IMR-90 (cell line): ENCODE data around the gene CCNQ. TPM values are rescaled to one million over a fixed set of nuclear protein-coding genes. Genes with fewer than 3 reads are reported as not detected.

ENCODE experiments used
- ATAC-seq: fragments of 200-7000 bp; cut with Tn5 transposase; 2 replicates; pipeline ENCODE4 v1.9.1; 2020; ENCODE audit warnings: low read depth, mild to moderate bottlenecking, moderate library complexity
- BruUV-seq: library from RNA; stranded (reverse); fragments of 400-500 nt; replicated peaks from 2 replicates; lab custom pipeline; 2021; lab: Mats Ljungman, UMichigan
- CTCF ChIA-PET: fragments of 300-600 bp; formaldehyde crosslinking; extraction: SDS; loops from one replicate; lab custom pipeline; 2021; ENCODE audit warnings: antibody characterized with exemption; lab: Yijun Ruan, JAX
- POLR2A ChIA-PET: fragments of 300-600 bp; sonication (Branson Sonifier 250); formaldehyde crosslinking; loops from one replicate; lab custom pipeline; 2022; ENCODE audit warnings: antibody characterized with exemption; ENCODE audit not compliant: unreplicated experiment; lab: Charles Lee
- DNase-seq: peaks from one replicate; pipeline ENCODE4 v3.0.0; 2013
- H2AFZ ChIP-seq: replicated peaks from 2 replicates; pipeline ENCODE3; 2013; ENCODE audit warnings: low read length, mild to moderate bottlenecking; ENCODE audit not compliant: poor library complexity
- H2AK5ac ChIP-seq: 2 replicates; pipeline ENCODE4 v1.6.1; 2013; ENCODE audit warnings: low read depth, low read length, inconsistent platforms
- H2AK9ac ChIP-seq: replicated peaks from 2 replicates; pipeline ENCODE3; 2013; ENCODE audit warnings: mild to moderate bottlenecking, low read depth, low read length, moderate library complexity; ENCODE audit not compliant: poor library complexity
- H2BK120ac ChIP-seq: 2 replicates; pipeline ENCODE4 v1.6.1; 2013; ENCODE audit warnings: low read depth, low read length, inconsistent platforms
- H2BK15ac ChIP-seq: 3 replicates; pipeline ENCODE4 v1.6.1; 2013; ENCODE audit warnings: low read depth, low read length, inconsistent platforms
- H2BK20ac ChIP-seq: 2 replicates; pipeline ENCODE4 v1.6.1; 2013; ENCODE audit warnings: low read depth, mild to moderate bottlenecking, inconsistent platforms, low read length, moderate library complexity
- H2BK5ac ChIP-seq: 2 replicates; pipeline ENCODE4 v1.6.1; 2013; ENCODE audit warnings: mild to moderate bottlenecking, low read depth, low read length, inconsistent platforms; ENCODE audit not compliant: poor library complexity, severe bottlenecking
- H3K14ac ChIP-seq: replicated peaks from 2 replicates; pipeline ENCODE4 v1.6.1; 2013; ENCODE audit warnings: low read depth, low read length, inconsistent platforms
- H3K18ac ChIP-seq: 2 replicates; pipeline ENCODE4 v1.6.1; 2013; ENCODE audit warnings: low read depth, low read length, control low read depth
- H3K23ac ChIP-seq: 2 replicates; pipeline ENCODE4 v1.6.1; 2013; ENCODE audit warnings: low read depth, low read length, inconsistent platforms
- H3K27ac ChIP-seq: 2 replicates; pipeline ENCODE4 v1.5.1; 2013; ENCODE audit warnings: mild to moderate bottlenecking, control low read depth, low read length; ENCODE audit not compliant: insufficient read depth
- H3K27me3 ChIP-seq: 2 replicates; pipeline ENCODE4 v1.6.1; 2013; ENCODE audit warnings: low read length; ENCODE audit not compliant: control insufficient read depth, insufficient read depth
- H3K36me3 ChIP-seq: 2 replicates; pipeline ENCODE4 v1.6.1; 2013; ENCODE audit warnings: low read length, mixed read lengths; ENCODE audit not compliant: control insufficient read depth, insufficient read depth
- H3K4ac ChIP-seq: 2 replicates; pipeline ENCODE4 v1.6.1; 2013; ENCODE audit warnings: low read depth, low read length, inconsistent platforms
- H3K4me1 ChIP-seq: 2 replicates; pipeline ENCODE4 v1.6.1; 2013; ENCODE audit warnings: low read length, mixed read lengths; ENCODE audit not compliant: control insufficient read depth, insufficient read depth
- H3K4me2 ChIP-seq: 2 replicates; pipeline ENCODE4 v1.6.1; 2013; ENCODE audit warnings: low read depth, mild to moderate bottlenecking, control low read depth, low read length, moderate library complexity
- H3K4me3 ChIP-seq: 2 replicates; pipeline ENCODE4 v1.5.1; 2013; ENCODE audit warnings: low read depth, mild to moderate bottlenecking, control low read depth, low read length, moderate library complexity; ENCODE audit not compliant: insufficient read depth
- H3K56ac ChIP-seq: 2 replicates; pipeline ENCODE4 v1.6.1; 2013; ENCODE audit warnings: low read length, inconsistent platforms; ENCODE audit not compliant: insufficient read depth; ENCODE audit errors: extremely low read depth
- H3K79me1 ChIP-seq, 2 experiments: 2 replicates each; pipeline ENCODE4 v1.6.1; 2013; ENCODE audit warnings: low read length in 2 of 2, inconsistent platforms in 1 of 2, low read depth in 1 of 2
- H3K9ac ChIP-seq: 2 replicates; pipeline ENCODE4 v1.6.1; 2013; ENCODE audit warnings: low read depth, low read length, control low read depth
- H3K9me1 ChIP-seq: 2 replicates; pipeline ENCODE4 v1.6.1; 2013; ENCODE audit warnings: low read length, inconsistent platforms; ENCODE audit not compliant: insufficient read depth
- H3K9me3 ChIP-seq: 2 replicates; pipeline ENCODE4 v1.6.1; 2013; ENCODE audit warnings: low read length; ENCODE audit not compliant: control insufficient read depth, insufficient read depth
- H4K20me1 ChIP-seq: 2 replicates; pipeline ENCODE4 v1.6.1; 2013; ENCODE audit warnings: low read length, inconsistent platforms; ENCODE audit not compliant: insufficient read depth
- H4K5ac ChIP-seq: 2 replicates; pipeline ENCODE4 v1.6.1; 2013; ENCODE audit warnings: mild to moderate bottlenecking, low read depth, low read length, control low read depth
- H4K8ac ChIP-seq, 2 experiments: 2 replicates each; pipeline ENCODE4 v1.6.1; 2013; ENCODE audit warnings: low read depth in 2 of 2, low read length in 2 of 2, control low read depth in 1 of 2, inconsistent platforms in 1 of 2
- H4K91ac ChIP-seq: 2 replicates; pipeline ENCODE4 v1.6.1; 2013; ENCODE audit warnings: low read depth, low read length, inconsistent platforms; ENCODE audit not compliant: insufficient read depth
- BHLHE40 ChIP-seq: fragments of 150-350 bp; IDR thresholded peaks from 2 replicates; pipeline ENCODE4 v1.6.1; 2016; ENCODE audit warnings: mild to moderate bottlenecking, low read depth, low read length
- CEBPB ChIP-seq: IDR thresholded peaks from 2 replicates; pipeline ENCODE4 v1.6.1; 2012; ENCODE audit warnings: low read depth, low read length, improper control_type of control experiment
- CHD1 ChIP-seq: IDR thresholded peaks from 2 replicates; pipeline ENCODE4 v1.6.1; 2012; ENCODE audit warnings: low read depth, low read length, improper control_type of control experiment
- CTCF ChIP-seq: conservative IDR thresholded peaks from 2 replicates; pipeline ENCODE4 v1.5.1; 2012; ENCODE audit warnings: mild to moderate bottlenecking, low read depth, low read length, improper control_type of control experiment
- ELK1 ChIP-seq: fragments of 150-350 bp; IDR thresholded peaks from 2 replicates; pipeline ENCODE4 v1.6.1; 2016; ENCODE audit warnings: low read depth, mild to moderate bottlenecking, low read length, moderate library complexity, borderline replicate concordance
- FOS ChIP-seq: fragments of 150-350 bp; IDR thresholded peaks from 2 replicates; pipeline ENCODE4 v1.6.1; 2016; ENCODE audit warnings: low read depth, low read length
- MAFK ChIP-seq: IDR thresholded peaks from 2 replicates; pipeline ENCODE4 v1.6.1; 2012; ENCODE audit warnings: low read depth, low read length, improper control_type of control experiment
- MAZ ChIP-seq: IDR thresholded peaks from 2 replicates; pipeline ENCODE4 v1.6.1; 2012; ENCODE audit warnings: low read depth, mild to moderate bottlenecking, low read length, improper control_type of control experiment, moderate library complexity, borderline replicate concordance
- MXI1 ChIP-seq: IDR thresholded peaks from 2 replicates; pipeline ENCODE4 v1.6.1; 2012; ENCODE audit warnings: low read depth, mild to moderate bottlenecking, low read length, moderate library complexity, borderline replicate concordance
- NFE2L2 ChIP-seq: fragments of 150-350 bp; IDR thresholded peaks from 2 replicates; pipeline ENCODE4 v1.6.1; 2016; ENCODE audit warnings: low read depth, mild to moderate bottlenecking, low read length
- POLR2A ChIP-seq: IDR thresholded peaks from 2 replicates; pipeline ENCODE4 v1.6.1; 2012; ENCODE audit warnings: mild to moderate bottlenecking, low read depth, low read length
- RAD21 ChIP-seq: IDR thresholded peaks from 2 replicates; pipeline ENCODE4 v1.6.1; 2012; ENCODE audit warnings: low read length, improper control_type of control experiment
- RCOR1 ChIP-seq: IDR thresholded peaks from 2 replicates; pipeline ENCODE4 v1.6.1; 2012; ENCODE audit warnings: mild to moderate bottlenecking, low read length, improper control_type of control experiment; ENCODE audit not compliant: insufficient replicate concordance
- RFX5 ChIP-seq: IDR thresholded peaks from 2 replicates; pipeline ENCODE4 v1.8.0; 2012; ENCODE audit warnings: low read depth, mild to moderate bottlenecking, low read length, moderate library complexity
- SMC3 ChIP-seq: fragments of 150-350 bp; IDR thresholded peaks from 2 replicates; pipeline ENCODE4 v1.6.1; 2016; ENCODE audit warnings: low read depth, mild to moderate bottlenecking, antibody characterized with exemption, low read length, moderate library complexity
- USF2 ChIP-seq: fragments of 150-350 bp; IDR thresholded peaks from 2 replicates; pipeline ENCODE4 v1.6.1; 2017; ENCODE audit warnings: mild to moderate bottlenecking, antibody characterized with exemption, low read length, low read depth
- WGBS, 2 experiments: methylation state at CpG; one replicate each; pipeline versions ENCODE4 v1.1.5 to v1.1.7; 2013; ENCODE audit warnings: missing lambda C conversion rate in 2 of 2; ENCODE audit not compliant: insufficient read length in 1 of 2; ENCODE audit errors: extremely low coverage in 2 of 2; 5-methylcytosine and 5-hydroxymethylcytosine counted together
- dilution Hi-C: fragments of 300-500 bp; cut with HindIII; formaldehyde crosslinking; loops from one replicate; pipeline ENCODE4 v1.14.3; 2018; ENCODE audit warnings: low sequenced_read_pairs; ENCODE audit not compliant: unreplicated experiment
- in situ Hi-C: fragments of 300-500 bp; cut with MboI; formaldehyde crosslinking; loops from 3 replicates; pipeline ENCODE4 v1.14.3; 2019; ENCODE audit warnings: low sequenced_read_pairs, inconsistent platforms, mixed read lengths
- intact Hi-C: fragments of 100-400 bp; cut with micrococcal nuclease; formaldehyde crosslinking; loops from 2 replicates; pipeline ENCODE4 v1.10.0; 2022
- polyA plus RNA-seq, 3 experiments: library from polyadenylated mRNA; depleted of rRNA; stranded (reverse); fragments of >200 nt; gene quantifications; 2 replicates each; pipeline ENCODE4 v1.2.3, GENCODE V29; 2012; ENCODE audit warnings: low replicate concordance in 1 of 3
- total RNA-seq: library from RNA; depleted of rRNA; stranded (reverse); fragments of >200 nt; gene quantifications from 2 replicates; pipeline ENCODE4 v1.2.3, GENCODE V29; 2012

CCNQ gene
- total and polyA plus RNA-seq, 2 of the 4 experiments (the other 2 are of a cell fraction), result 27.6 to 35.2 TPM

GRCh38 chrX:153645151-153645550 lies 46.2 kb upstream of the CCNQ start:
- Histone ChIP-seq H2BK120ac (no peak overlapping the region), H3K79me1 (no peaks in the 10 kb centered on the region), H3K9ac (no peak overlapping the region), H2BK15ac (no peak overlapping the region), H3K56ac (no peak overlapping the region), H3K18ac (no peak overlapping the region), H2BK20ac (no peak overlapping the region), H3K27ac (no peak overlapping the region), H4K20me1 (no peaks in the 10 kb centered on the region), H2AFZ (no peak overlapping the region), H2BK5ac (no peak overlapping the region), H2AK9ac (no peak overlapping the region), H4K91ac (no peak overlapping the region), H3K27me3 (peaks cover 61% of the 10 kb centered on the region), H3K9me3 (peaks cover 4% of the 10 kb centered on the region; the same call in 1 of the 2 replicates), H3K4ac (no peak overlapping the region), H3K14ac (no peak overlapping the region), H3K36me3 (no peaks in the 10 kb centered on the region), H3K9me1 (no peaks in the 10 kb centered on the region), H2AK5ac (no peak overlapping the region), H4K5ac (no peak overlapping the region), H4K8ac (no peak overlapping the region), H3K4me3 (no peak overlapping the region), H3K4me2 (no peak overlapping the region), H3K4me1 (no peaks in the 10 kb centered on the region), H3K23ac (no peak overlapping the region)
- in situ Hi-C loops (no loop called here), dilution Hi-C loops (no loop called here), intact Hi-C loops (no loop called here)
- POLR2A ChIA-PET, result no interaction called here
- no peak for TF ChIP-seq MXI1
- no peak for TF ChIP-seq RAD21
- no peak for TF ChIP-seq CEBPB
- TF ChIP-seq MAZ, result no peak
- no peak for TF ChIP-seq MAFK
- no peak for TF ChIP-seq RCOR1
- TF ChIP-seq ELK1, result no peak
- TF ChIP-seq POLR2A, result no peak
- no peak for TF ChIP-seq CTCF
- no peak for TF ChIP-seq NFE2L2
- no peak for TF ChIP-seq BHLHE40
- TF ChIP-seq FOS, result no peak
- no peak for TF ChIP-seq USF2
- no peak for TF ChIP-seq SMC3
- no peak for TF ChIP-seq RFX5
- TF ChIP-seq CHD1, result no peak
- DNase-seq, result no peak
- WGBS, 2 experiments, result no CpG with 5 or more reads among the region's 6 CpGs
- BruUV-seq, result no TSS peak
- CTCF ChIA-PET, result interaction anchor here (0.6 kb wide), 1 partner anchor 11 kb away, joined by 3 read pairs; no protein-coding TSS in a partner anchor
- ATAC-seq, result no peak
